ENCODE data around the gene A1BG.

Gene A1BG

GRCh38 chr19:58352760-58353671, at the start of gene A1BG:
TSS of gene A1BG (minus strand) at chr19:58353492. CDS start at chr19:58353437, 55 bp downstream.
- Histone ChIP-seq H3K4me2 (ENCODE audit: low read length) (no peak within 1 kb of the TSS), H3K36me3 (replicated peaks; ENCODE audit: low read depth, low read length) (no peaks in the 10 kb centered on the region), H3K4me1 (ENCODE audit: low read length) (peaks cover 3% of the 10 kb centered on the region; the same call in 1 of the 2 replicates), H3K4me3 (ENCODE audit: low read length) (no peak within 1 kb of the TSS), H3K27ac (ENCODE audit: low read length) (no peak within 1 kb of the TSS), H3K9ac (ENCODE audit: low read length) (no peak within 1 kb of the TSS), H2AFZ (ENCODE audit: low read depth, low read length) (no peak within 1 kb of the TSS), H4K20me1 (ENCODE audit: insufficient read depth, low read length) (no peaks in the 10 kb centered on the region), H3K9me3 (ENCODE audit: insufficient read depth, low read length) (no peaks in the 10 kb centered on the region), H3K79me2 (ENCODE audit: low read length) (no peaks in the 10 kb centered on the region), H3K27me3 (ENCODE audit: low read depth, low read length) (no peaks in the 10 kb centered on the region)
- TF ChIP-seq EZH2phosphoT487 (IDR thresholded peaks at IDR 0.05; ENCODE audit: low read depth), result no peak
- TF ChIP-seq, protein P1, sequence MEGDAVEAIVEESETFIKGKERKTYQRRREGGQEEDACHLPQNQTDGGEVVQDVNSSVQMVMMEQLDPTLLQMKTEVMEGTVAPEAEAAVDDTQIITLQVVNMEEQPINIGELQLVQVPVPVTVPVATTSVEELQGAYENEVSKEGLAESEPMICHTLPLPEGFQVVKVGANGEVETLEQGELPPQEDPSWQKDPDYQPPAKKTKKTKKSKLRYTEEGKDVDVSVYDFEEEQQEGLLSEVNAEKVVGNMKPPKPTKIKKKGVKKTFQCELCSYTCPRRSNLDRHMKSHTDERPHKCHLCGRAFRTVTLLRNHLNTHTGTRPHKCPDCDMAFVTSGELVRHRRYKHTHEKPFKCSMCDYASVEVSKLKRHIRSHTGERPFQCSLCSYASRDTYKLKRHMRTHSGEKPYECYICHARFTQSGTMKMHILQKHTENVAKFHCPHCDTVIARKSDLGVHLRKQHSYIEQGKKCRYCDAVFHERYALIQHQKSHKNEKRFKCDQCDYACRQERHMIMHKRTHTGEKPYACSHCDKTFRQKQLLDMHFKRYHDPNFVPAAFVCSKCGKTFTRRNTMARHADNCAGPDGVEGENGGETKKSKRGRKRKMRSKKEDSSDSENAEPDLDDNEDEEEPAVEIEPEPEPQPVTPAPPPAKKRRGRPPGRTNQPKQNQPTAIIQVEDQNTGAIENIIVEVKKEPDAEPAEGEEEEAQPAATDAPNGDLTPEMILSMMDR (IDR thresholded peaks at IDR 0.05; ENCODE audit: low read depth, low read length), result no peak

DNA sequence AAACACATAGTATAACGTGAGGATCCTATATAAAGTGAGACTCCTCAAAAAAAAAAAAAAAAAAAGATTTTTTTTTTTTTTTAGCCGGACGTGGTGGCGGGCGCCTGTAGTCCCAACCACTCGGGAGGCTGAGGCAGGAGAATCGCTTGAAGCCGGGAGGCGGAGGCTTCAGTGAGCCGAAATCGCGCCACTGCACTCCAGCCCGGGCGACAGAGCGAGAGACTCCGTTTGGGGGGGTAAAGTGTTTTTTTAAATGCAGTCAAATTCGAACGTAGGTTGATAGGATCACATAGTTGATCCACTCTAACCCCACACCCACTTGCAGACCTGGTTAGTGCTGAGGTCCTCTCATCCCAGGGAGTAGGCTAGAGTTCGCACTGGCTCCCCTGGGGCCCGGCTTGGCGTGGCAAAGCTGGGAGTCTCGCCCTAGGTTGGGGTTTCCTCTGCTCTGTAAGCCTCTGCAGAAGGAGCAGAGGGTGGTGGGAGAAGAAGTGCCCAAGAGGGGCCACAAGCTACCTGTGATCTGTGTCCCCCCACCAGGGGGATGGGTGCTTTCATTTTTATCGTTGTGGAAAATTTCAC, 48.6 kb upstream of the A1BG start:
- Histone ChIP-seq H3K4me2 (ENCODE audit: low read length) (peak overlapping the region; percentile 64), H4K20me1 (ENCODE audit: insufficient read depth, low read length) (no peaks in the 10 kb centered on the region), H3K36me3 (replicated peaks; ENCODE audit: low read depth, low read length) (peaks cover 9% of the 10 kb centered on the region), H3K27ac (ENCODE audit: low read length) (peak overlapping the region; percentile 45), H3K27me3 (ENCODE audit: low read depth, low read length) (no peaks in the 10 kb centered on the region), H2AFZ (ENCODE audit: low read depth, low read length) (no peak overlapping the region), H3K79me2 (ENCODE audit: low read length) (peaks cover 4% of the 10 kb centered on the region), H3K4me3 (ENCODE audit: low read length) (peak overlapping the region; percentile 82), H3K4me1 (ENCODE audit: low read length) (peaks cover 11% of the 10 kb centered on the region), H3K9me3 (ENCODE audit: insufficient read depth, low read length) (no peaks in the 10 kb centered on the region), H3K9ac (ENCODE audit: low read length) (peak overlapping the region; percentile 75)
- TF ChIP-seq, protein P1 (IDR thresholded peaks at IDR 0.05; ENCODE audit: low read depth, low read length), result no peak
- TF ChIP-seq EZH2phosphoT487 (IDR thresholded peaks at IDR 0.05; ENCODE audit: low read depth), result no peak

DNA sequence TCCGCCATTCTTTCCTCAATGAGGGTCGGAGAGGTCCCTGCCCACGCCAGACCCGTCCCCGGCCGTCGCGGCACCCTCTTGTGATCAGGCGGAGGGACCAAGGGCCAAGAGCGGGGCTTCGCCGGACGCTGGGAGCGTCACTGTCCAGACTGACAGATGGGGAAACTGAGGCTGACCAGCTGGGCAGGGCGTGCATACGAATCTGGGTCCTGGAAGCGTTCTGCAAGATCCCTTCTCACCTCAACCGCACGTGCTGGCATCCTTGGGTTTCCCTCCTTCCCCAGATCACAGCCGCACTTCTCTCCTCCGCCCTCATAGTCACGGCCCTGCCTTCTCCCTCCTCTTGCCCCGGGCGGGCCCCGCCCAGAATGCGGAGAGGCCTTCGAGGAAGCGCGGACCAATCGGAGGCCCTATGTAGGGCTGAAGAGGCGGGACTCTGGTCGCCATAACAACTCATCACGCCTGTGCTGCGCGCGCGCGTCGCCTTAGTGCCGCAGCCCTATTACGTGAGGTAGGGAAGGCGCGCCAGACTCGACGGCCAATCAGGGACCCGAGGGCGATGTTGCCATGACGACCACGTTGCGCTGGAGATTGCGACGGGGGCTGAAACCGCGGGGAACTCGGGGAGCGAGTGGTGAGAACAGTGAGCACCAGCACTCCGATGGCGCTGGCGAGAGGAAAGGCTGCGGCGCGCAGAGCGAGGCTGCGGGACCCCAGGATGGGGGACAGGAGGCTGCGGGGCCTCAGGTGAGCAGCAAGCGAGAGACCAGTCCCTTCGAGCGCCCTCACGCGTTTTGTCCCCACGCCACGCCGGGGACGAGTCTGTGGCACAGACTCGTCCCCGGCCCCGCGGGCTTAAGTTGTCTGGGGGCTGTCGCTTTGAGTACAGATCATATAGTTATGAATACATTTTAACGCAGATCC, 47.9 kb upstream of the A1BG start:
- peaks cover 12% of the 10 kb centered on the region for H3K36me3 ChIP-seq (replicated peaks; ENCODE audit: low read depth, low read length)
- H3K27me3 ChIP-seq (ENCODE audit: low read depth, low read length), result no peaks in the 10 kb centered on the region
- no peaks in the 10 kb centered on the region for H4K20me1 ChIP-seq (ENCODE audit: insufficient read depth, low read length)
- H3K79me2 ChIP-seq (ENCODE audit: low read length), result peaks cover 4% of the 10 kb centered on the region
- H3K4me3 ChIP-seq (ENCODE audit: low read length), result peak overlapping the region; percentile 82
- H3K4me2 ChIP-seq (ENCODE audit: low read length), result peak overlapping the region; percentile 90
- peaks cover 11% of the 10 kb centered on the region for H3K4me1 ChIP-seq (ENCODE audit: low read length)
- H3K9ac ChIP-seq (ENCODE audit: low read length), result peak overlapping the region; percentile 75
- H3K27ac ChIP-seq (ENCODE audit: low read length), result peak overlapping the region; percentile 45
- no peaks in the 10 kb centered on the region for H3K9me3 ChIP-seq (ENCODE audit: insufficient read depth, low read length)
- peak overlapping the region; percentile 44; the same call in 1 of the 2 replicates for H2AFZ ChIP-seq (ENCODE audit: low read depth, low read length)
- TF ChIP-seq, protein P1 (IDR thresholded peaks at IDR 0.05; ENCODE audit: low read depth, low read length), result peak; percentile 25; the same call in 1 of the 2 replicates
- no peak for TF ChIP-seq EZH2phosphoT487 (IDR thresholded peaks at IDR 0.05; ENCODE audit: low read depth)

Data from OCI-LY3 (cell line).